Brain microvascular endothelial cell (primary cell): ENCODE results near the gene CPT2.

ENCODE experiments used
- DNase-seq: peaks from one replicate; pipeline ENCODE4 v3.0.0-alpha.2; 2020
- H3K27ac ChIP-seq: fragments of 250-450 bp; sonication (Bioruptor Pico); 2 replicates; pipeline ENCODE4 v1.5.1; 2020; ENCODE audit warnings: mild to moderate bottlenecking, moderate library complexity
- H3K27me3 ChIP-seq: fragments of 250-450 bp; sonication (Bioruptor Pico); replicated peaks from 2 replicates; pipeline ENCODE4 v1.5.1; 2020; ENCODE audit warnings: mild to moderate bottlenecking
- H3K36me3 ChIP-seq: fragments of 250-450 bp; sonication (Bioruptor Pico); replicated peaks from 2 replicates; pipeline ENCODE4 v1.5.1; 2020; ENCODE audit warnings: mild to moderate bottlenecking
- H3K4me3 ChIP-seq: 2 replicates; pipeline ENCODE4 v1.5.1; 2011; ENCODE audit warnings: low read depth, mild to moderate bottlenecking, control low read depth, low read length, moderate library complexity
- in situ Hi-C: cut with HindIII; loops from 2 replicates; pipeline ENCODE4 v1.10.0; 2017; ENCODE audit warnings: low sequenced_read_pairs, low pct_ligation_motif_present
- TF ChIP-seq, protein P1 (sequence below): IDR thresholded peaks from 2 replicates; pipeline ENCODE4 v1.5.1; 2011; ENCODE audit warnings: low read depth, mild to moderate bottlenecking, moderate library complexity, low read length, control low read depth, inconsistent platforms; ENCODE audit errors: missing control alignments

The CPT2 gene

DNA sequence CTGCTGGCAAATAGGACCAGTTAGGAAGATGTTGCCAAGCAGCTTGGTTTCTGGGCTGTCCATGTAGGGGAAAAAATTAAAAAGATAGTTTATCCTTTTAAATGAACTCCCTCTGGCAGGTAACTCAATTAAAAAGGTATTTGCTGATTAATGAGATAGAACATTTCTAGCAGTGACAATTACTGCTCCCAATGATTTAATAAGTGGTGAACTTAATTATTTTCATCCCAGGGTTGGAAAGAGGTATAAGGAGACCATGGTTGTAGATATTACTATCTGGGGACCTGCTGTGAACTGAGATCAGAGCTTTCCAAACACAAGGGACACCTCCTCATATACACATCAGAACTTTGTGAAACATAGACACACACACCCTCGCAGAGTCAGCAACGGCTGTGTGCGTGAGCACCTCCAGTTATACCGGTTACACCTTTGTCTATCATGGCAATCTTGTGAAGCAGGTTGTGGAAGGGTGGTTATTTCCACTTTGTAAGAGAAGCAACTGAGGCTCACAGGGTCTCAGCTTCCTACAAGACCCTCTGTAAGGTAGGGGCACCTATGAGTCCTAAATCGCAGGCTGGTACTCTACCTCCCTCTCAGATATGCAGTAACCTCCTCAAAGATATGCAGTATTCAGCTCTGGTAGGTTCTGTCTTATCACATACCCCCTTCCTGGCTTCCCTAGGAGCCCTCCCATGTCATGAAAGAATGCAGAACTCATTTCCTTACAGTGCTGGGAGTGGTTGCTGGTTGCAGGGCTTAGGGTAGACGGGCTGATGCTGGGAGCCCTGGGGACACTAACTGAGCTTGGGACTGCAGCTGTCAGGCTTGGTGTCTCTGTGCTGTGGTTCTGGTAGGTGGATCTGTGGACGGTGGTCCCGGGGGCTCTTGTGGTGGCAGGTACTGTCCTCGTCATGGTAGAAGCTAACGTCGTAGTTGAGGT is 60.2 kb downstream of the CPT2 start:
- Histone ChIP-seq H3K36me3 (peaks cover 9% of the 10 kb centered on the region), H3K4me3 (no peak overlapping the region), H3K27me3 (no peaks in the 10 kb centered on the region), H3K27ac (no peak overlapping the region)
- in situ Hi-C loops, result no loop called here
- TF ChIP-seq, protein P1, sequence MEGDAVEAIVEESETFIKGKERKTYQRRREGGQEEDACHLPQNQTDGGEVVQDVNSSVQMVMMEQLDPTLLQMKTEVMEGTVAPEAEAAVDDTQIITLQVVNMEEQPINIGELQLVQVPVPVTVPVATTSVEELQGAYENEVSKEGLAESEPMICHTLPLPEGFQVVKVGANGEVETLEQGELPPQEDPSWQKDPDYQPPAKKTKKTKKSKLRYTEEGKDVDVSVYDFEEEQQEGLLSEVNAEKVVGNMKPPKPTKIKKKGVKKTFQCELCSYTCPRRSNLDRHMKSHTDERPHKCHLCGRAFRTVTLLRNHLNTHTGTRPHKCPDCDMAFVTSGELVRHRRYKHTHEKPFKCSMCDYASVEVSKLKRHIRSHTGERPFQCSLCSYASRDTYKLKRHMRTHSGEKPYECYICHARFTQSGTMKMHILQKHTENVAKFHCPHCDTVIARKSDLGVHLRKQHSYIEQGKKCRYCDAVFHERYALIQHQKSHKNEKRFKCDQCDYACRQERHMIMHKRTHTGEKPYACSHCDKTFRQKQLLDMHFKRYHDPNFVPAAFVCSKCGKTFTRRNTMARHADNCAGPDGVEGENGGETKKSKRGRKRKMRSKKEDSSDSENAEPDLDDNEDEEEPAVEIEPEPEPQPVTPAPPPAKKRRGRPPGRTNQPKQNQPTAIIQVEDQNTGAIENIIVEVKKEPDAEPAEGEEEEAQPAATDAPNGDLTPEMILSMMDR, result no peak
- no peak for DNase-seq

DNA sequence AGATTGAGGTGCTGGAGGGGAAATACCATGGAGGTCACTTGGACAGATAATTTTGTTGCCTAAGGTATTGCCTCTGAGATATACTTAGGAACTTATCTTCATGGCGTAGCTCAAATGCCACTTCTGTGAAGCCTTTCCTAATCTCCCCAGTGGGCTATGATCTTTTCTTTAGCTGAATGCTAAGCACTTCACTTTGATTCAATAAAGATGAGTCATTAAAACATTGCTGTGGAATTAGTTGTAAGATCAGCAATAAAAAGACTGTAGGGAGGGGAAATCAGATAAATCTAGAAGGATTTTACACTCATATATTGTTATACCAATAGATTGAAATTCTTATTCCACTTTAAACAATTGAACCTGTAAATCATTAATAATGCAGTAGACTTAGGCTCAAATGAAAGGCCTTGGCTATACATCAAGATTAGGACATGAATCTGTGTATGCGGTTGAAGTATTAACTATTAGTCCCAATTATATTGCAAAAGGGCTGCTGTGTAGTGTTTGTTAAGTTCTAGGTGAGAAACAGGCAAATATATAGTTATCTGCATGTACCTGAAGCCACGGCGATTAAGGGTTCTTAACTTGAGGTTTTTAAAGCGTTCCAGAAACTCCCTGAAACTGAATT is 60.9 kb downstream of the CPT2 start:
- H3K36me3 ChIP-seq, result peaks cover 16% of the 10 kb centered on the region
- TF ChIP-seq, protein P1, result no peak
- no peak overlapping the region for H3K27ac ChIP-seq
- in situ Hi-C loops, result no loop called here
- no peaks in the 10 kb centered on the region for H3K27me3 ChIP-seq
- no peak overlapping the region for H3K4me3 ChIP-seq
- DNase-seq, result no peak

DNA sequence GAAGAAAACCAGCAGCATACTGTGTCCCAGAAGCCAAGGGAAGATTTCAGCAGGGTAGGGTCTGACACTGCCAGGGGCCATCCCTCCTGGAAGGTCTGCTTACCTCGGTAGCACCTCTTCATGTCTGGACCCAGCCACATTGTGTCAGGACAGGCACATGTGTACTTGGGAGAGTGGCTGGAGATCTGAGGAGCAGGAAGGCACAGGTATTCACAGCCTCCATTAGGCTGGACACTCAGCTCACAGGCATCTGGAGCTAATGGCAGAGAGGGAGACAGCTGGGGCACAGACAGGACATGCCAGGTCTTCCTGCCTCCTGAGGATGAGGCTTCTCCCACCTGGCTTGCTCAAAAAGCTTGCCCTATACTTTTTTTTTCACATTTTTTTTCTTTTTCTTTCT is 61.6 kb downstream of the CPT2 start:
- Histone ChIP-seq H3K27me3 (no peaks in the 10 kb centered on the region), H3K4me3 (no peak overlapping the region), H3K27ac (no peak overlapping the region), H3K36me3 (peaks cover 16% of the 10 kb centered on the region)
- in situ Hi-C loops, result no loop called here
- no peak for DNase-seq
- TF ChIP-seq, protein P1, result no peak

DNA sequence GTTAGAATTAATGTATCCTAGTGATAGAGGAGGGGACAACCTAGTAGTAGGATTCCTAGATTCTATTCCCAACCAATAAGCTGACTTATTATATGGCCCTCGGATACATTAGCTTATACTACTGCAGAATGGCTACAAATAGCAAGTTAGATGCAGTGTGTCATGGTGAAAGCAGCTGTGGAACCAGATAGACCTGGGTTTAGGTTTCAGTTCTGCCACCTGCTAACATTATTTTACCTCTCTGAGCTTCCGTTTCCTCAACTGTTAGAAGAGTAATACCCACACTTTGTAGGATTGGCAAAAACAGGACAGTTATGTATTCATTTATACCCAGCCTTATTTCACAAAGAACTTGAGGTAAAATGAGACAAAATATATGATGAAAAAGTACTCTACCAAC is 63.3 kb downstream of the CPT2 start:
- Histone ChIP-seq H3K4me3 (no peak overlapping the region), H3K27ac (no peak overlapping the region), H3K36me3 (peaks cover 16% of the 10 kb centered on the region), H3K27me3 (no peaks in the 10 kb centered on the region)
- no peak for DNase-seq
- in situ Hi-C loops, result no loop called here
- TF ChIP-seq, protein P1, result no peak

DNA sequence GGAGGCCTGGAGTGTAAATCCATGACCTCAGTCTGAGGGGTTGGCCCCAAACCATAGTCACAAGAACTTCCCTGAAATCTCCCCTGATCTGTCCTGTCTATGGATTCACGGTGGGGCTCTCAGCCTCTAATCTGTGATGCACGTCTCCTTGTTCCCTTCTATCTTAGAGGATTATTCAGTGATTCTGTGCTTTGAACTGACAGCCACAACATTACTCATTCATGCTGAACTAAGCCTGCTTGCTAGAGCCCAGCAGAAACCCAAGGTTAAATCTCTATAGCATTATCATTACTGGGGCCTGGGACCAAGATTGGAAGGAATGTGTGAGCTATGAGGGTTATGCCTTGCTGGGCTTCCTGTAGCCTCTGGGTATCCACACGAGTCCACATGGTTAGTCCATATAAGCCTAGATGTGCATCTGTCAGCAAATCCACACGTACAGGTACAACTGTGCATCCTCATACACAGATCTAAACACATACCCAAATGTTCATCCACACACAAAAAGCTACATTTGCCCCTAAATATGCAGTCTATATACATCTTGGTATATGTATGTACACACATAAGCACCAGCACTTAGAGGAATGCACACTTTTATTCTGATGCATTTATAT is 64.1 kb downstream of the CPT2 start:
- Histone ChIP-seq H3K4me3 (no peak overlapping the region), H3K27me3 (no peaks in the 10 kb centered on the region), H3K36me3 (peaks cover 16% of the 10 kb centered on the region), H3K27ac (no peak overlapping the region)
- no peak for DNase-seq
- in situ Hi-C loops, result no loop called here
- TF ChIP-seq, protein P1, result no peak
